HEK293T (cell line): ENCODE data around the gene ALDOC.

Experiments used
- BHLHE40 ChIP-seq: fragments of 450-650 bp; IDR thresholded peaks from 2 replicates; pipeline ENCODE4 v1.6.1; 2016; ENCODE audit warnings: mild to moderate bottlenecking, moderate library complexity, borderline replicate concordance
- SP1 ChIP-seq: fragments of 450-650 bp; IDR thresholded peaks from 2 replicates; pipeline ENCODE4 v1.6.1; 2017

GRCh38 chr17:28528327-28529012 lies 48.2 kb downstream of the ALDOC start:
- TF ChIP-seq SP1 (no peak), BHLHE40 (no peak)
